MCF 10A (cell line): ENCODE measurements around the gene PBX3. TPM values are rescaled to one million over a fixed set of nuclear protein-coding genes. Genes with fewer than 3 reads are reported as not detected.

ENCODE experiments used
- BruUV-seq: library from RNA; stranded (reverse); fragments of 400-500 nt; replicated peaks from 2 replicates; lab custom pipeline; 2021; lab: Mats Ljungman, UMichigan
- CTCF ChIA-PET: fragments of 300-600 bp; sonication (Branson Sonifier 250); formaldehyde crosslinking; extraction: SDS; loops from one replicate; lab custom pipeline; 2021; ENCODE audit warnings: antibody characterized with exemption, inconsistent platforms; lab: Yijun Ruan, JAX
- POLR2A ChIA-PET: fragments of 300-600, 350-650 bp; sonication (Branson Sonifier 250); formaldehyde crosslinking; extraction: SDS; loops from one replicate; lab custom pipeline; 2020; ENCODE audit warnings: antibody characterized with exemption, inconsistent platforms; lab: Yijun Ruan, JAX
- DNase-seq: peaks from one replicate; pipeline ENCODE4 v3.0.0-alpha.2; 2018; ENCODE audit not compliant: unreplicated experiment
- H3K27ac Mint-ChIP-seq: one replicate; pipeline ENCODE4 v1.8.0; 2022; ENCODE audit warnings: mild to moderate bottlenecking, low read depth, mixed read lengths; ENCODE audit not compliant: unreplicated experiment
- H3K27me3 Mint-ChIP-seq: one replicate; pipeline ENCODE4 v1.8.0; 2022; ENCODE audit warnings: mixed read lengths; ENCODE audit not compliant: insufficient read depth, unreplicated experiment
- H3K36me3 Mint-ChIP-seq: one replicate; pipeline ENCODE4 v1.8.0; 2022; ENCODE audit warnings: mild to moderate bottlenecking, moderate library complexity, mixed read lengths; ENCODE audit not compliant: insufficient read depth, unreplicated experiment
- H3K4me1 Mint-ChIP-seq: one replicate; pipeline ENCODE4 v1.8.0; 2022; ENCODE audit warnings: mixed read lengths; ENCODE audit not compliant: insufficient read depth, unreplicated experiment
- H3K4me3 Mint-ChIP-seq: one replicate; pipeline ENCODE4 v1.8.0; 2022; ENCODE audit warnings: mild to moderate bottlenecking, moderate library complexity, mixed read lengths; ENCODE audit not compliant: unreplicated experiment
- H3K9me3 Mint-ChIP-seq: one replicate; pipeline ENCODE4 v1.8.0; 2022; ENCODE audit warnings: mixed read lengths; ENCODE audit not compliant: unreplicated experiment
- intact Hi-C: fragments of 100-400 bp; cut with micrococcal nuclease; formaldehyde crosslinking; loops from 2 replicates; pipeline ENCODE4 v1.14.1; 2022
- total RNA-seq: library from RNA; stranded (reverse); gene quantifications from 2 replicates; pipeline ENCODE4 v1.2.3, GENCODE V29; 2022
- TF ChIP-seq, protein P1 (sequence below): fragments of 200-600 bp; IDR thresholded peaks from one replicate; pipeline ENCODE4 v1.8.0; 2022; ENCODE audit warnings: antibody characterized with exemption, mild to moderate bottlenecking; ENCODE audit not compliant: unreplicated experiment

The PBX3 gene
- total RNA-seq, 1 experiment from 2014 or later = 17.5 TPM

DNA sequence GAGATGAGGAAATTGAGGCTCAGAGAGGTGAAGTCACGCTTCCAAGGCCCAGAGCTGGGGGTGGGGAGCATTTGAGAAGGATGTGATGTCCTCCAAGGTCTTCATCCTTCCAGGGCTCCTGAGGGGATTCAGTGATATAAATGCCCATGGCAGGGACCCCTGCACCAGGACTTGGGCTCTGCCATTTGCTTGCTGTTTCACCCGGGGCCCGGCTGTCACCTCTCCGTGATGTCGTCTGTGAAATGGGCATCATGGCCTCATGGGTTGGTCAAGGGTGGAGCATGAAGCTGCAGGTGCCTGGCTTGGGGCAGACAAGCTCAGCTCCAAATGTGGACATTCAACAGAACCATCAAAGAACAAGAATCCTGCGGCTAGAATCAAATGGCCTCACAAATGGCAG lies 253.1 kb downstream of the PBX3 start:
- TF ChIP-seq, protein P1, sequence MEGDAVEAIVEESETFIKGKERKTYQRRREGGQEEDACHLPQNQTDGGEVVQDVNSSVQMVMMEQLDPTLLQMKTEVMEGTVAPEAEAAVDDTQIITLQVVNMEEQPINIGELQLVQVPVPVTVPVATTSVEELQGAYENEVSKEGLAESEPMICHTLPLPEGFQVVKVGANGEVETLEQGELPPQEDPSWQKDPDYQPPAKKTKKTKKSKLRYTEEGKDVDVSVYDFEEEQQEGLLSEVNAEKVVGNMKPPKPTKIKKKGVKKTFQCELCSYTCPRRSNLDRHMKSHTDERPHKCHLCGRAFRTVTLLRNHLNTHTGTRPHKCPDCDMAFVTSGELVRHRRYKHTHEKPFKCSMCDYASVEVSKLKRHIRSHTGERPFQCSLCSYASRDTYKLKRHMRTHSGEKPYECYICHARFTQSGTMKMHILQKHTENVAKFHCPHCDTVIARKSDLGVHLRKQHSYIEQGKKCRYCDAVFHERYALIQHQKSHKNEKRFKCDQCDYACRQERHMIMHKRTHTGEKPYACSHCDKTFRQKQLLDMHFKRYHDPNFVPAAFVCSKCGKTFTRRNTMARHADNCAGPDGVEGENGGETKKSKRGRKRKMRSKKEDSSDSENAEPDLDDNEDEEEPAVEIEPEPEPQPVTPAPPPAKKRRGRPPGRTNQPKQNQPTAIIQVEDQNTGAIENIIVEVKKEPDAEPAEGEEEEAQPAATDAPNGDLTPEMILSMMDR = no peak
- H3K4me3 Mint-ChIP-seq = no peak overlapping the region
- no peak for DNase-seq
- H3K27ac Mint-ChIP-seq = no peak overlapping the region
- H3K36me3 Mint-ChIP-seq = no peaks in the 10 kb centered on the region
- ChIA-PET CTCF (no interaction called here), POLR2A (interaction anchor here (0.7 kb wide), 1 partner anchor 84 kb away, joined by 4 read pairs; no protein-coding TSS in a partner anchor)
- no peaks in the 10 kb centered on the region for H3K9me3 Mint-ChIP-seq
- H3K27me3 Mint-ChIP-seq = no peaks in the 10 kb centered on the region
- intact Hi-C loops = no loop called here
- H3K4me1 Mint-ChIP-seq = peaks cover 7% of the 10 kb centered on the region
- no TSS peak for BruUV-seq

DNA sequence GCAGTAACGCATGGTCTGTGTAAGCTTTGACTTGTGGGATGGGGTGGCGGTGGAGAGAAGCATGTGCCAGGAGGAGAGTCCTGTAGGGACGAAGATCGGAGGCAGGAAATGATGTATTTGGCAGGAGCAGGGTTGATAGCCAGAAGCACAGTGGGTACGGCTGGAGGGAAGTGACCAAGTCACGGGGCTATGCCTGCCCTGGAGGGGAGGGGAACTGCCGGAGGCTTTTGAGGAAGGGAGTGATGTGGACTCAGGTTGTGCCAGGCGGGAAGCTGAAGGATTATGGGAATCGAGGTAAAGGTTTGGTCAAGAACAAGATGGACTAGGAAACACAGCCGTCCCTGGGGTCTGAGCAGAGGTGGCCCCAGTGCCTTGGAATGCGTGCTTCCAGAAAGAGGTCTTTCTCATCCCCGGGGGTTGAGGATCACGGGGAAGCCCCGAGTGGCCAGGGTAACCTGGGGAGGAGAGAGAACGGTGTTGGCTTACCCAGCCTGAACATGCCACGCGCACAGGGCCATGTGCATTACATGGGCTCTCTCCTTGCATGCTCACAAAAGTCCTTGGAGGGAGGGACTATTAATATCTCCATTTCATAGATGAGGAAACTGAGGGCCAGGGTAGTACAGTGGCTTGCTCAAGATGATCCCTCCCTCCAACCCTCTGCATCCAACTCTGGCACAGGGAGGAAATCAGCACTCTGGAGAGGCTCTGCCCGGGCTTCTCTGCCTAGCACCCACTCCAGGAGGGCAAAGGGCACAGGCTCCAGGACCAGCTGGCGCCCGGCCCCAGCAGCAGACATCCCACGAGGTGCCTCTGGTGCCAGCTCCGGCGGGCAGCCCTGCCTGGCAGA lies 253.8 kb downstream of the PBX3 start:
- DNase-seq = no peak
- H3K4me3 Mint-ChIP-seq = no peak overlapping the region
- intact Hi-C loops = no loop called here
- H3K9me3 Mint-ChIP-seq = no peaks in the 10 kb centered on the region
- ChIA-PET POLR2A (interaction anchor here (0.7 kb wide), 1 partner anchor 83 kb away, joined by 4 read pairs; no protein-coding TSS in a partner anchor), CTCF (no interaction called here)
- BruUV-seq = no TSS peak
- no peaks in the 10 kb centered on the region for H3K27me3 Mint-ChIP-seq
- TF ChIP-seq, protein P1 = no peak
- no peak overlapping the region for H3K27ac Mint-ChIP-seq
- H3K36me3 Mint-ChIP-seq = no peaks in the 10 kb centered on the region
- peaks cover 7% of the 10 kb centered on the region for H3K4me1 Mint-ChIP-seq

DNA sequence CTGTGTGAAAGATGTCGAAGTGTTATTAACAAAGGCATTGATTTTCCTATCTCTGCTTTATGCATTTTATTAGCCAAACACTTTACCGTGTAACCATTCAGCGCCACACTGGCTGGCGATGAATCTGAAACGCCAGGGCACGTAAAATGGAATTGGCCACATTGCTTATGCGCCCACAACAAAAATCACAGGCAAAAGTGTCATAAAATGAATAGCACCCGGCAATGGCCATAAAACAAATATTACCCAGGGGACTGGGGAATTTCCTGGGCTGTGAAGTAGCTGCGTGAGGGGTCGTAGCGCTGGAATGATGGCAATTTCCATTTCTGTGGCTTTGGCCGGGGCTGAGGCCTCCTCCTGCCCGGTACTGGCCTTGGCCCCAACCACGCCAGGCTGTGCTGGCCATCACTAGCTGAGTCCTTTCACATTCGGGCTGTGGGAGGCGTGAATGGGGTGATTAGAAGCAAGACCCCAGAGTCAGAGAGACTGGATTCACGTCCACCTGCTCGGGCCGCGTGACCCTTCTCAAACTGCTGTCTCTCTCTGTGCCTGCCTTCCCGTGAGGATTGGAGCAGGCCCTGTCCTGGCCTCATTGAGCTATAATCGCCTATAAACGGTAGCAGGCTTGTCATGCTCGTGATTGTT lies 254.5 kb downstream of the PBX3 start:
- no TSS peak for BruUV-seq
- TF ChIP-seq, protein P1 = no peak
- Mint-ChIP-seq H3K27ac (no peak overlapping the region), H3K36me3 (no peaks in the 10 kb centered on the region), H3K9me3 (no peaks in the 10 kb centered on the region), H3K27me3 (no peaks in the 10 kb centered on the region), H3K4me1 (peaks cover 7% of the 10 kb centered on the region), H3K4me3 (no peak overlapping the region)
- ChIA-PET CTCF (no interaction called here), POLR2A (interaction anchor here (0.5 kb wide), 1 partner anchor 1057 kb away, joined by 3 read pairs; no protein-coding TSS in a partner anchor)
- no peak for DNase-seq
- intact Hi-C loops = no loop called here
